Stimulated activated effector memory CD8-positive, alpha-beta T cell treated with anti-CD3 and anti-CD28 coated beads, Interleukin-12 subunit alpha, Interleukin-12 subunit beta, amount 100 ng/mL, for 72 hours (primary cell): ENCODE data around the gene IFNGR1.
"Not testable (repeated sequence)": the region's sequence is repeated elsewhere in the genome, so short reads cannot be mapped to it uniquely, and the experiment has no call there.

ENCODE experiments used
- ATAC-seq: fragments of 150-1000 bp; cut with Tn5 transposase; 2 replicates; pipeline ENCODE4 v1.10.0; 2021
- DNase-seq, 2 donors: peaks; one replicate each; pipeline ENCODE4 v3.0.0; 2021 to 2022; ENCODE audit warnings: low spot score in 2 of 2
- H3K27ac Mint-ChIP-seq: one replicate; pipeline ENCODE4 v1.8.0; 2022; ENCODE audit warnings: mild to moderate bottlenecking, mixed read lengths
- H3K36me3 Mint-ChIP-seq: one replicate; pipeline ENCODE4 v1.8.0; 2022; ENCODE audit warnings: mild to moderate bottlenecking, mixed read lengths
- H3K4me1 Mint-ChIP-seq: one replicate; pipeline ENCODE4 v1.8.0; 2022; ENCODE audit warnings: mixed read lengths
- H3K4me3 Mint-ChIP-seq: one replicate; pipeline ENCODE4 v1.8.0; 2022; ENCODE audit warnings: mild to moderate bottlenecking, mixed read lengths
- H3K9me3 Mint-ChIP-seq: one replicate; pipeline ENCODE4 v1.8.0; 2022; ENCODE audit warnings: mixed read lengths

Gene IFNGR1

DNA sequence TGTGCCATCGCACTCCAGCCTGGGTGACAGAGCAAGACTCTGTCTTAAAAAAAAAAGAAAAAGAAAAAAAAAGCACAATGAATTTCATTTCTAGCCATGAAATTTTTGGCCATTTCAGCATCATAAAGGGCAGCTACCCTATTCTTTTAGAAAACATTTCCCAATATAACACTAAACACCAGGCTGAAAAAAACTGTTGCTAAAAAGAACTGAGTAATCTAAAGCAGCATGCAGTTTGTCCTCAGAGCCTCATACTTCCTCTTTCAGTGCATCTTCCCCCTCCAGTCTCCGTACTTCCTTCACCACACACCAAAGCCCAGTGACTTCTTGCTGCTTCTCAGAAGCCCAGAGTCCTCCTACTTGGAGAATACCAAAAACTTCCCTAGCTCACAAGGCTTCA, 5.6 kb upstream of the IFNGR1 start:
- Mint-ChIP-seq H3K4me3 (peak overlapping the region; percentile 39), H3K27ac (peak overlapping the region; percentile 8), H3K36me3 (no peaks in the 10 kb centered on the region), H3K9me3 (no peaks in the 10 kb centered on the region), H3K4me1 (peaks cover 62% of the 10 kb centered on the region)
- ATAC-seq (peak; percentile 58), DNase-seq (no peak)

DNA sequence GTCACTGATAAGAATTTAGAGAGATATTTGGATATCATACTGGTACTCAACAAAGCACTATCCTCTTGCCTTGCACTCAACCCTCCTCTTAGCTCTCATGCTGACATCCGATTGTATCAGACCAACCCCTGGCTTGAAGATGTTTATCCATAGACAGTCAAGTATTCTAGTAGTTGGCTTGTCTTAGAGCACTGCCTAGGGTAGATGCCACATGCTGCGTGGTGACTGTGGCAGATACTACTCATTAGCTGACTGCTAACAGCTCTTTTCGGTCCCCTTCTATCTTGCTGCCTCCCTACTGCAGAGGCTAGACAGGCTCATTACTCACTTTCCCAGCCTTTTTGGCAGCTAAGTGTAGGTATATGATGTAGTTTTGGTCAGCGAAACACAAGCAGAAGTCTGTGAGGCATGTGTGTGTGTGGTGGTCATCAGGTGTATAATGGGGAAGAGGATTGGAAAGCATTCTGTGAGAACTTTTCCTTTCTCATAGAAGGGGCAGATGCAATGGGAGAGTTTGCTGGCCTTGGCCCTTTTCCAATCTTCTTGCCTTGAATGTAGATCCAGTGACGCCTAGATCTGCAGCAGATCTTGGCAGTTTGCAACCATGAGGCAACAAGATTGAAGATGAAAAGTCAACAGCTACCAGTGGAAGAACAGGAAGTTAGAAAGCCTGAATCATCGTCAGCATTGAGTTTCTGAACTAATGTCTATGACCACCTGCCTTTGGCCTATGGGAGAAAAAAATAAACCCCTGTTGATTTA, 4.4 kb upstream of the IFNGR1 start:
- peaks cover 56% of the 10 kb centered on the region for H3K4me1 Mint-ChIP-seq
- ATAC-seq (no peak), DNase-seq (no peak)
- H3K27ac Mint-ChIP-seq, result no peak overlapping the region
- no peaks in the 10 kb centered on the region for H3K9me3 Mint-ChIP-seq
- peaks cover 8% of the 10 kb centered on the region for H3K36me3 Mint-ChIP-seq
- H3K4me3 Mint-ChIP-seq, result no peak overlapping the region

DNA sequence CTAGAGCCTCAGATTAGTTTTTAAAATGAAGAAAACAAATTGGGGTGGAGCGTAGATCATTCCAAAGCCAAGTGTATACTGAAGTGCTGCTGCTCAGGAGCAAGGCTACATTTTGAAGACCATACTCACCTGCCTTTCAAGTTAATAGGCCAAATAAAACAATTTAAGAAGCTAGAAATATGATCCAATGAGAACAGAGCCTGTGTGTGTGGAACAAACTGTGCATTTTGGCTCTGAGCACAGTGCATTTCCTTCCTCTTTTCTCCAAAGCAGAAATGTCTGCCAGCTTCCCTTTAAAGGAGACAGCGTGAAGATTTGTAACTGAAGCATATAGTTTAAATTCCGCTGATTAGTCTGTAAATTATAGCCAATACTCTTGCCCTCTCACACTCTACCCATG, 3.2 kb upstream of the IFNGR1 start:
- Mint-ChIP-seq H3K4me3 (no peak overlapping the region), H3K36me3 (peaks cover 11% of the 10 kb centered on the region), H3K9me3 (no peaks in the 10 kb centered on the region), H3K27ac (no peak overlapping the region), H3K4me1 (peaks cover 52% of the 10 kb centered on the region)
- DNase-seq (no peak), ATAC-seq (no peak)

DNA sequence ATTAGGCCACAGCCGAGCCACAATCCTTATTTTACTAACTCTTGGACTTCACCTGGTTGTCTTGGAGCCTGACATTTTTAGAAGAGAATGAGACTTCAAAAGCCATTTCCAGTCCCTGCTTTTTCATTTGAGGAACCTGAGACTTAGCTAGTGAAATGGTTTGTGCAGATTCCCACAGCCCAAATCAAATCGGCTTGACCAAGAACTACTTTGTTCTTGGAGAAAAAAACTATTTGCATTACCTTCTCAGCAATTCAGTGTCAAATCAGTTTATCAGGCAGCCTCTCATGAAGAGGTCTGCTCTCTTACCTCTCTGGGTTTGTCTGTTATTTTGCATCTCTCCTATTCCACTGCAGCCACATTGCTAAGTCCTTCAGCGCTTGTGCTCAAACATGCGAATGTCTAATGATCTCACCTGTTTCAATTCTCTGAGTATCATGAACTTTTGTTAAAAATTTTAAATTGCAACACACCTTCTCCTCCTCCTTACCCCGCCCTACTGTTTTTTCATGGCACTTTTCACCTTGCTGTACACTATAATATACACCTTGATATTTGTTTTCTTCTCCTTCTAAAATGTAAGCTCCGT, 573 bp upstream of the IFNGR1 start:
- Mint-ChIP-seq H3K27ac (peak overlapping the region; percentile 96), H3K4me1 (peaks cover 58% of the 10 kb centered on the region), H3K4me3 (peak overlapping the region; percentile 84), H3K36me3 (peaks cover 11% of the 10 kb centered on the region), H3K9me3 (no peaks in the 10 kb centered on the region)
- DNase-seq (no peak), ATAC-seq (no peak)

DNA sequence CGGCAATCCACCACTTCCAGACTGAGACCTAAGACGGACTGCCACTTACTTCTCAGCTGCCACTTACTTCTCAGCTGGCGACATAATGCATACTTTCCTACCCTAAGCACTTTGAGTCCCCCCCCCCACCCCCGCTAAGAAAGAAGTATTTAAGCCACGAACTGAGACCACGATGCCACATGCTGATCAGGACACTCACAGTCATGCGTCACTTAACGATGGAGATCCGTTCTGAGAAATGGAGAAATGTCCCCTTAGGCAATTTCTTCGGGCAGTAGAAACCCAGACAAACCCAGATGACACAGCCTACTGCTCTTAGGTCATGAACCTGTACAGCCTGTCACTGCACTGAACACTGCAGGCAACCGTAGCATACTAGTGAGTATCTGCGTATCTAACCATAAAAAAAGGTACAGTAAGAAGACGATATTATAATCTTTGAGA, 690 bp downstream of the IFNGR1 start:
- DNase-seq (peak; percentile 30 to 71), ATAC-seq (peak; percentile 93)
- H3K4me3 Mint-ChIP-seq, result peak overlapping the region; percentile 84
- peak overlapping the region; percentile 96 for H3K27ac Mint-ChIP-seq
- peaks cover 58% of the 10 kb centered on the region for H3K4me1 Mint-ChIP-seq
- H3K9me3 Mint-ChIP-seq, result no peaks in the 10 kb centered on the region
- H3K36me3 Mint-ChIP-seq, result peaks cover 11% of the 10 kb centered on the region

DNA sequence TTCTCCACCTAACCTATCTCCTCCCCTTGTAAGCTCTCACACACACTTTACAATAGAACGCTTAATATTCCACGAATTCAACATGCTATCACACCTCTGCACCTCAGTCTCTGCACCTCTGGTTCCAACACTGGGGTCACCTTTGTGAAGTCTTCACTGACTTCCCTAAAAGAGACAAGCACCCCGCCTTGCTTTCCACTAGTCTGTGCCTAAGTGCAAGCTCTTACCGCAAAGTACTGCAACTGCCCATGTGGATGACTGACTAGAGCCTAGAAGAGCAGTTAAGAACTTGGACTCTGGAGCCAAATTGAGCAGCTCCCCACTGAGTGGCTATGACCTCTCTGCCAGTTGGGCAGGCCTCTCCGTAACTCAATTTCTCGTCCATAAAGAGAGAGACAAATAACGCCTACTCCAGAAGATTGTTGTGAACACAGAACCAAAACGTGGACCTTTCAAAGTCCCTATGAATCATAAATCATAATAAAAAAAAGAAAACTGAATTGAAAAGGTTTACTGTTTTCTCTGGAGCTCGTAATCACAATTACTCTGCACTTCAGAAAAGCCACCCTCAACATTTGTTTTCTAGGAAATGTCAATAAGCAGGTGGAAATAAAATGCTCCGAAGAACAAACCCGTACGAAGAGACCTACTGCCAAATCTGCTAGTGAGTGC, 1.2 kb downstream of the IFNGR1 start:
- ATAC-seq (no peak), DNase-seq (no peak)
- H3K4me3 Mint-ChIP-seq, result peak overlapping the region; percentile 84
- H3K27ac Mint-ChIP-seq, result peak overlapping the region; percentile 96
- peaks cover 11% of the 10 kb centered on the region for H3K36me3 Mint-ChIP-seq
- H3K9me3 Mint-ChIP-seq, result no peaks in the 10 kb centered on the region
- H3K4me1 Mint-ChIP-seq, result peaks cover 60% of the 10 kb centered on the region

DNA sequence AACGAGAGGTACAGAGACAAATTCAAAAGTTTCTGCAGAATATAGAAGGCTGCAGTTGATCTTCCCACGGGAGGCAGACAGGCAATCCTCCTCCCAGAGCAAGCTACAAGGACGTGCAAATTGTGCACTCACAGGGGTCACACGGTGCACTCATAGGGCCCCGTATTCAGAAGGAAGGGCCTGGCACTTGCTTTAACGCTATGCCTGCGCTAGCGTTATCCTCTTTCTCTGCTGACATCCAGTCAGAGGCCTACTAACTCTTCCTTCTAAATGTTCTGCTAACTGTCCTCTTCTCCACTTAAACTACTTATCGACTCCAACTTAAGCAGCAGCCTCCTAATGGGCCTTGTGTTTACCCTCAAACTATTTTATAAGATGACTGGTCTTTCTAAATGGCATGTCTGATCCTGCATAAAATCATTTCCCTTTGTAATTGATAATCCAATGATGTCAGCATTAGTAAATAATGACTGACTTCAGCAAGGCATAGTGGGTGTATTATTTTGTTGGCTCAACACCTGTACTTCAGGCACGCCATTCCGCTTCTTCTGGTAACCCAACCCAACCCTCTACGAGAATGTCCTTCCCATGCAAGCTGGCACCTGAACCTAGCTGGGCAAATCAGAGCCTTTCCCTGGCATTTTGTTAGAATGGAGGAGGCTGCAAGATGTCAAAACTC, 2.2 kb downstream of the IFNGR1 start:
- ATAC-seq (no peak), DNase-seq (no peak)
- no peaks in the 10 kb centered on the region for H3K9me3 Mint-ChIP-seq
- H3K4me1 Mint-ChIP-seq, result peaks cover 68% of the 10 kb centered on the region
- peaks cover 16% of the 10 kb centered on the region for H3K36me3 Mint-ChIP-seq
- peak overlapping the region; percentile 96 for H3K27ac Mint-ChIP-seq
- peak overlapping the region; percentile 84 for H3K4me3 Mint-ChIP-seq

DNA sequence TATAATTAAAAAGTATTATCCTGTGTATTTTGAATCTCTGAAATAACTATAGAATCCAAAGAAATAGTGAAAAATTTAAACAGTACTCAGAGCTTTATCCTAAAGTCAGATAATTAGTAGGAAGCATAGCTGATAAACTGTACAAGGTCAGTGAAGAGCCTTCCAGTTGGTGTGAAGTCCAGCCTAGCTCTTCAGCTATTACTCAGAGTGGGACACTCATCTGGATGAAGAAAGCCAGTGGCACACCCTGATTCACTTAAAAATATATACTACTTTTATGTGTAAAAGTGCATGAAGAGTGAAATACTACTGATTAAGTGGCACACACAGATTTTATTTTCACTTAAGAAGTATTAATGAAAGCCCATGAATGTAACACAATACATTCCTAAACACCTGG, 3.1 kb downstream of the IFNGR1 start:
- Mint-ChIP-seq H3K4me3 (peak overlapping the region; percentile 84), H3K9me3 (no peaks in the 10 kb centered on the region), H3K4me1 (peaks cover 77% of the 10 kb centered on the region), H3K27ac (peak overlapping the region; percentile 96), H3K36me3 (peaks cover 16% of the 10 kb centered on the region)
- ATAC-seq (no peak), DNase-seq (no peak)

DNA sequence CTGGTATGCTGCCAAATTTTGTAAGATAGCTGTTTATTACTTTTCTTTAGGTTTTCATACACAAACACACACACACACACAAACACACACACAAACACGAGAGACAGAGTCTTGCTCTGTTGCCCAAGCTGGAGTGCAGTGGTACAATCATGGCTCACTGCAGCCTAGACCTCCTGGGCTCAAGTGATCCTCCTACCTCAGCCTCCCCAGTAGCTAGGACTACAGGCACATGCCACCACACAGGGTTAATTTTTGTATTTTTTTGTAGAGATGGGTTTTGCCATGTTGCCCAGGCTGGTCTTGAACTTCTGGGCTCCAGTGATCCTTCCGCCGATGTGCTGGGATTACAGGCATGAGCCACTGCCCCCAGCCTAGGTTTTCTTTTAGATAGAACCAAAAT, 3.6 kb downstream of the IFNGR1 start:
- not testable (repeated sequence) for H3K9me3 Mint-ChIP-seq, ATAC-seq, DNase-seq
- Mint-ChIP-seq H3K4me1 (peaks cover 78% of the 10 kb centered on the region), H3K36me3 (peaks cover 16% of the 10 kb centered on the region), H3K27ac (peak overlapping the region; percentile 96), H3K4me3 (peak overlapping the region; percentile 84)

DNA sequence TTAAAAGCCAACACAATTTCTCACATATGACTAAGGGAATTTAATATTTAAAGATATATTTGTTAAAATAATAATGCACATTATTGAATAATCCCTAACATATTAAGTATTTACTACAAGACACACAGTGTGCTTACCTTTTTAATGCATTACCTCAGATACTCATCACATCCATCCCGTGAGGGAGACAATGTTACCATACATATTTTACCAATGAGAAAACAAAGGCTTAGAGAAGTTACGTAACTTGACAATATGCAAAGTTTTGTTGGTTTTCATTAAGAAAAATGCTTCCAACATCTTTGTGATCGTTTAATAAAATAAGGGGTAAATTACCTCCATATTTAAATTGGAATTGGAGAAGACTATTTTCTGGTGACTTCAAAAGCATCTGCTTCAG, 4.3 kb downstream of the IFNGR1 start:
- H3K4me1 Mint-ChIP-seq, result peaks cover 77% of the 10 kb centered on the region
- H3K4me3 Mint-ChIP-seq, result peak overlapping the region; percentile 27
- DNase-seq (no peak), ATAC-seq (no peak)
- peaks cover 18% of the 10 kb centered on the region for H3K36me3 Mint-ChIP-seq
- no peak overlapping the region for H3K27ac Mint-ChIP-seq
- H3K9me3 Mint-ChIP-seq, result no peaks in the 10 kb centered on the region

DNA sequence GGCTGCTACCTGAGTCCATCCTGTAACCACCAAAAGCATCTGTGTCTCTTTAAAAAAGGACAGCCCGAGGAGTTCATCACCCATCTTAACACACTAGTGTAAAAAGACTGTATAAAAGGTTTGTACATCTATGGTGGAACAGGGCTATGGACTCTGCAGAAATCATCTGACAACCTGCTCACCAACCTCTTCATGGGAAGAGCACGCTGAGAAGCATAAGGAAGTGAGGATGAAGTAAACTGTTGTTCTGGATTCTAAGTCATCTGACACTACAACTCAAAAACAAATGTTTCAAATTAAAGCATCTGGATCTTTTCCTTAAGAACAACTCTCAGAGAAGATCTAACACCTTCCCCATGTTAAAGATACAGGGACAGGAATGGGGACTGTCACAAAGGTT, 5.4 kb downstream of the IFNGR1 start:
- no peak for DNase-seq
- no peak for ATAC-seq
- Mint-ChIP-seq H3K9me3 (no peaks in the 10 kb centered on the region), H3K36me3 (peaks cover 18% of the 10 kb centered on the region), H3K4me3 (peak overlapping the region; percentile 27), H3K4me1 (peaks cover 81% of the 10 kb centered on the region), H3K27ac (peak overlapping the region; percentile 48)

DNA sequence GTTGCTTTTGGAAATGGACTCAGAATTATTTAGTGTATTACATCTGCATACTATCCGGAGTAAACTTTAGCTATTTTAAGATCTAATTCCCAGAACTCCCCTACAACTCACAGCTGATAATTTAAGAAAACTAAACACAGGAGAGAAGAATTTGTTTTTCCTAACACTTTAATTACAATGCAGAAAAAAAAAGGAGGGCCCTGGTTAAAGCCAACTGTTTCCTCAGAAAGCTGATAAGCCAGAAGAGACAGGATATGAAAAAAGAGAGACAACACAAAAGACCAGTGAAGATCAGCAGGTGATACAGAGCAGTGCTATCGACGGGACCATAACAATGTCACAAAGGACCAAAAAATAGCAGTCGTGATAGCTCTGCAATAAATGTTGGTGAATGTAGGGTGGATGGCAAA, 5.8 kb downstream of the IFNGR1 start:
- H3K4me1 Mint-ChIP-seq, result peaks cover 81% of the 10 kb centered on the region

DNA sequence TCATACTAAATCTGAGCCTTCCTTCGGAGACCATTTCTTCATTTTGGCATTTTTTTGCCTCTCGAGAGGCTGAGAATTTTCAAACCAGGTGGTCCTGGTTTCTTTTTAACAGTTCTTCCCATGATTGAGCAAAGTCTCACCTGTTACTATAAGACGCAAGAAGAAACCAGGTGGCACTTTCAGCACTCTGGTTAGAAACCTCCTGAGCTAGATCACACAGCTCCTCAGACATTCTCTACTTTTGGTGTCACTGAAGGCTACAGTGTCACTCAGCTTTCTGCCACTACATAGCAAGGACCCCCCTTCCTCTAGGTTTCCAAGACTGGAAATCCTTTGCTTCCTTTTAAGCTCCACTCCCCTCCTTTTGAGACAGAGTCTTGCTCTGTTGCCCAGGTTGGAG, 7.3 kb downstream of the IFNGR1 start:
- Mint-ChIP-seq H3K36me3 (peaks cover 16% of the 10 kb centered on the region), H3K27ac (peak overlapping the region; percentile 57), H3K9me3 (no peaks in the 10 kb centered on the region), H3K4me1 (peaks cover 78% of the 10 kb centered on the region), H3K4me3 (no peak overlapping the region)
- DNase-seq (no peak), ATAC-seq (no peak)

More for the DNA sequence above, 5.8 kb downstream of the IFNGR1 start:
- DNase-seq, result no peak
- ATAC-seq, result no peak
- Mint-ChIP-seq H3K27ac (peak overlapping the region; percentile 48), H3K4me3 (peak overlapping the region; percentile 27), H3K9me3 (no peaks in the 10 kb centered on the region), H3K36me3 (peaks cover 13% of the 10 kb centered on the region)

DNA sequence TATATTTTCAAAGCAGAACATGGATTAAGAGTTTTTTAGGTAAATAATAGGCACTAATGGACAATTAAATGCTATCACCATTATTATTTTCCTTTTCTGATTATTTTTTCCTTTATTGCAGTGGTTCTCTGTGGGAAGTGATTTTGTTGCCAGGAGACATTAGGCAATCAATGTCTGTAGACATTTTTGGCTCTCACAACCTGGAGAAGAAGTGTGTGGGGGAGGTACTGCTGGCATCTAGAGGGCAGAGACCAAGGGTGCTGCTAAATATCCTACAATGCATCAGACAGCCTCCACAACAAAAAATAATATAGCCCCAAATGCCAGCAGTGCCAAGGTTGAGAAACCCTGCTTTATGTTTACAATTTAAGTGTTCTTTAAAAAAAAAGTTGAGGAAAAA, 8.3 kb downstream of the IFNGR1 start:
- ATAC-seq, result no peak
- Mint-ChIP-seq H3K4me1 (peaks cover 76% of the 10 kb centered on the region), H3K36me3 (peaks cover 26% of the 10 kb centered on the region), H3K9me3 (no peaks in the 10 kb centered on the region), H3K4me3 (no peak overlapping the region), H3K27ac (peak overlapping the region; percentile 40)
- DNase-seq, result no peak

DNA sequence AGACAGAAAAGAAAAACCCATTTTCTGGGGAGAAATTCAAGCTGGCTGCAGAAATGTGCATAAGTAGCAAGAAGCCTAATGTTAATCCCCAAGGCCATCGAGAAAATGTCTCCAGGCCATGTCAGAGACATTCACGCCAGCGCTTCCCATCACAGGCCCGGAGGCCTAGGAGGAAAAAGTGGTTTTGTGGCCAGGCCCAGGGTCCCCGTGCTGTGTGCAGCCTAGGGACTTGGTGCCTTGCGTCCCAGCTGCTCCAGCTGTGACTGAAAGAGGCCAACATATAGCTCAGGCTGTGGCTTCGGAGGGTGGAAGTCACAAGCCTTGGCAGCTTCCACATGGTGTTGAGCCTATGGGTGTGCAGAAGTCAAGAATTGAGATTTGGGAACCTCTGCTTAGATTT, 10.9 kb downstream of the IFNGR1 start:
- DNase-seq (no peak), ATAC-seq (no peak)
- Mint-ChIP-seq H3K9me3 (no peaks in the 10 kb centered on the region), H3K36me3 (peaks cover 52% of the 10 kb centered on the region), H3K4me1 (peaks cover 63% of the 10 kb centered on the region), H3K27ac (peak overlapping the region; percentile 30), H3K4me3 (no peak overlapping the region)
